HAP-1 (cell line): ENCODE measurements around the gene RBM19.

Experiments used
- DNase-seq, 2 experiments: peaks; one replicate each; pipeline ENCODE4 v3.0.0-alpha.2; 2016 to 2020; ENCODE audit warnings: low spot score in 2 of 2
- H3K27me3 ChIP-seq: fragments of 250-450 bp; sonication (Bioruptor Pico); 2 replicates; pipeline ENCODE4 v1.5.1; 2020; ENCODE audit warnings: low read depth, mild to moderate bottlenecking, moderate library complexity
- H3K36me3 ChIP-seq: fragments of 250-450 bp; sonication (Bioruptor Pico); replicated peaks from 2 replicates; pipeline ENCODE4 v1.5.1; 2020; ENCODE audit warnings: mild to moderate bottlenecking
- H3K4me1 ChIP-seq: fragments of 250-450 bp; sonication (Bioruptor Pico); 2 replicates; pipeline ENCODE4 v1.5.1; 2020; ENCODE audit warnings: mild to moderate bottlenecking
- H3K4me3 ChIP-seq: fragments of 250-450 bp; sonication (Bioruptor Pico); 2 replicates; pipeline ENCODE4 v1.5.1; 2020; ENCODE audit warnings: mild to moderate bottlenecking, moderate library complexity
- H3K9me3 ChIP-seq: fragments of 250-450 bp; sonication (Bioruptor Pico); 2 replicates; pipeline ENCODE4 v1.5.1; 2020; ENCODE audit warnings: mild to moderate bottlenecking, moderate library complexity
- in situ Hi-C: fragments of 300-500 bp; cut with MboI; formaldehyde crosslinking; loops from 3 replicates; pipeline ENCODE4 v1.14.3; 2020; ENCODE audit warnings: low sequenced_read_pairs, inconsistent platforms, mixed read lengths

The RBM19 gene

DNA sequence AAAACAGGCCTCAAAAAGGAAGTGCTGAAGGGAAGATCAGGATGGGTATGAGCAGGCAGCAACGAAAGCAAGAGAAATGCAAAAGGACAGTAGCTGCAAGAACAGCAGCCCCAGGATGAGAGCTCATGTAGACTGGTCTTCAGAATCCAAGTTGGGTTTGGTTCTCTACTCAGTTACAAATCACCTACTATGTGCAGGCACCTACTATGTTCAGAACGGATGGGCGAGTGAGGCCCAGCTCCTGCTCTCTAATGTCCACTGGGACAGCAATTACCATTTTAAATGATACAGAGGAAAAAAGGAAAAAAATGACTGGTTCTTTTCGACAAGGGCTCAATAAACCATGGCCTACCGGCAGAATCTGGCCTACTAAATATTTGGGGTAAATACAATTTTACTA is 88.5 kb downstream of the RBM19 start:
- in situ Hi-C loops = no loop called here
- H3K9me3 ChIP-seq = no peaks in the 10 kb centered on the region
- H3K27me3 ChIP-seq = no peaks in the 10 kb centered on the region
- no peak for DNase-seq
- no peak overlapping the region for H3K4me3 ChIP-seq
- H3K4me1 ChIP-seq = no peaks in the 10 kb centered on the region
- H3K36me3 ChIP-seq = no peaks in the 10 kb centered on the region

DNA sequence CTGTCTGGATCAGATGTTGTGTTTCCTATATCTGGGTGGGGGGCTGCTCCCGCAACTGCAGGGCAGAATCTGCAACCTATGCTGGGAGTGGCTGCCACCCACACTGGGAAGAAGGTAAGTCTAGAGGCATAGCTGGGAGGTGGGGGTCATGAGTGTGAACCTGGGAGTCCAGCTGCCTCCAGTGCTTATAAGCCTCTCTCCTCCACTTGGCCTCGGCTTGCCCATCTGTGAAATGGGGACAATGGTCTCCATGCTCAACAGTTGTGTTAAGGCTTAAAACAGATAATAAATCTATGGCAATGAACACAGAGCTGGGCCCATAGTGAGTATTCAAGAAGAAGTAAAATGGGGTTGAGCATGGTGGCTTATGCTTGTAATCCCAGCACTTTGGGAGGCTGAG is 90.0 kb downstream of the RBM19 start:
- no peaks in the 10 kb centered on the region for H3K4me1 ChIP-seq
- DNase-seq = no peak
- in situ Hi-C loops = no loop called here
- H3K27me3 ChIP-seq = no peaks in the 10 kb centered on the region
- H3K9me3 ChIP-seq = no peaks in the 10 kb centered on the region
- no peaks in the 10 kb centered on the region for H3K36me3 ChIP-seq
- H3K4me3 ChIP-seq = no peak overlapping the region

DNA sequence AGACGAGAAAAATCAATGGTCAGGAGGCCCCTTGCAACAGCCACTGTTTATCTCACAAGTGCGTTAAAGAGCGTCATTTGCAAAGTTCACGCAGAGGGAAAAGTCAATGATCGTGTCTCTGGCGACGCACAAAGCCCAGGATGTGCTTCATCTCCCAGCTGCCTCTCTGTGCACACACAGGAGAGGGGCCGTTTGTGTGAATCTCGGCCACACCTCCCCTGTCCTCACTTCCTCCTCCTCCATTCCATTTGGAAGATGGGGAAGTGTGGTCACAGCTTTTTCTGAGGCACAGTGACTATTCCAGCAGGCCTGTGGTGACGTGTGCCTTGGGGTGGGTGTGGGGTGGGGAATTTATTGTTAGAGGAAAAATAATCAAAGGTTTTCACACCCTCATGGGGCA is 90.4 kb downstream of the RBM19 start:
- Histone ChIP-seq H3K4me1 (no peaks in the 10 kb centered on the region), H3K4me3 (no peak overlapping the region), H3K36me3 (no peaks in the 10 kb centered on the region), H3K9me3 (no peaks in the 10 kb centered on the region), H3K27me3 (no peaks in the 10 kb centered on the region)
- in situ Hi-C loops = no loop called here
- no peak for DNase-seq

DNA sequence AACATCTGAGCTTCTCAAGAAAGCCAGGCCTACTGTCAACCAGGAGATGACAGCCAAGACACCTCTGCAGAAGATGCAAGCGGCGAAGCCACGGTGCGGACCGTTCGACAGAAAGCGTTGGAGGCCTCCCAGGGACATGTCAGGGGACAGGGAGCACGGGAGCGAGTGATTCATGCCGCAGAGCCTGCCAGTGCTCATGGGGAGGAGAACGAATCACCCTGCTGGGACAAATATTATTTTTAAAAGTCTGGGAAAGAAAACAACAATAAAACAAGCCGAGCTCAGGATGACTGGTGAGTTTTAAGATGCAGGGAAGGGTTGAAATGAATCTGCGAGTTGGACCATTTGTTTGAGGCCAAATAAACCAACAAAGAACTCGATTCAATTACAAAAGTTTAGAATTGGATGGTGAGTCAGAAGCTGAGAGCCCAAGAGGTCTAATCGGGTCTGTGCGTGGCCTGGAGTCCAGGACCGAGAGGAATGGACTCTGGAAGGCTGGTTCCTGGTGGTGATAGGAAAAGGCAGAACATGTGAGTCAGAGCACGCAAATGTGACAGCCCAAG is 91.0 kb downstream of the RBM19 start:
- H3K27me3 ChIP-seq = no peaks in the 10 kb centered on the region
- H3K4me1 ChIP-seq = no peaks in the 10 kb centered on the region
- H3K4me3 ChIP-seq = no peak overlapping the region
- no peaks in the 10 kb centered on the region for H3K36me3 ChIP-seq
- no peaks in the 10 kb centered on the region for H3K9me3 ChIP-seq
- in situ Hi-C loops = no loop called here
- no peak for DNase-seq

DNA sequence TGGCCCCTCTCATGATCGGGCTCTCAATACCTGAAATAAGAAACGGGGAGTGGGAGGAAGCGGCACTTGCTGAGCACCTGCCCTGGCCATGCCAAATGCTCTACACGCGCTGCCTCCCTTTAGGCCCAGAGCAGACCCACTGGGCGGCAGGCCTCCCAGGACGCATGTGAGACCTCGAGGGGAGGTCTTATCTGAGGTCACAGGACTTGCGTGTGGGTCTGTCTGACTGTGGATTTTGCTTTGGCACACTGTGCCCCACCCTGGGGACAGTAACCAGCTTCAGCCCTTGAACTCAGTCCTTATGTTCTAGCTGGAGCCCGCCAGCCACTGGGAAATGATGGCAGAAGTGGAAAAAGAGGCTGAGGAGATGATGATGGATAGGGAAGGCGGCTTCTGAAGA is 91.8 kb downstream of the RBM19 start:
- in situ Hi-C loops = no loop called here
- no peaks in the 10 kb centered on the region for H3K27me3 ChIP-seq
- H3K4me3 ChIP-seq = no peak overlapping the region
- no peaks in the 10 kb centered on the region for H3K36me3 ChIP-seq
- H3K4me1 ChIP-seq = no peaks in the 10 kb centered on the region
- H3K9me3 ChIP-seq = no peaks in the 10 kb centered on the region
- DNase-seq = no peak

DNA sequence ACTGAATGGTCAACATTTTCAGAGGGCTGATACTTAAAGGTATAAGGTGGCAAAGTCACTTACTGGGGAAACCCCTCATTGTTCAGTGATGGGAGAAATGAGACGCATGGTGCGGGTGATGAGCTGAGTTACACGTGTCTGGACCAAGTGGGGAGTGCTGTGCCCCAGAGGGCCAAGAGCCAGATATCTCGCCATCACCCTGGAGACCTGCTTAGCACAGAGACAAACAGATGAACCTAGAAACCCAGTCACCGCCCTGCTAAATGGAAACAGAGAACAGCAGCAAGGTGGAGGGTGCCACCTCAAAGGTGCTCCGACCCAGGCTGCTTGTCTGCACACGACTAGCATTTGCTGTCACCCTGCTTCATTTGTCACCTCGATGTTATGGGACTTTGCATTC is 92.4 kb downstream of the RBM19 start:
- Histone ChIP-seq H3K27me3 (no peaks in the 10 kb centered on the region), H3K36me3 (no peaks in the 10 kb centered on the region), H3K4me3 (no peak overlapping the region), H3K9me3 (no peaks in the 10 kb centered on the region), H3K4me1 (no peaks in the 10 kb centered on the region)
- DNase-seq = no peak
- in situ Hi-C loops = no loop called here

DNA sequence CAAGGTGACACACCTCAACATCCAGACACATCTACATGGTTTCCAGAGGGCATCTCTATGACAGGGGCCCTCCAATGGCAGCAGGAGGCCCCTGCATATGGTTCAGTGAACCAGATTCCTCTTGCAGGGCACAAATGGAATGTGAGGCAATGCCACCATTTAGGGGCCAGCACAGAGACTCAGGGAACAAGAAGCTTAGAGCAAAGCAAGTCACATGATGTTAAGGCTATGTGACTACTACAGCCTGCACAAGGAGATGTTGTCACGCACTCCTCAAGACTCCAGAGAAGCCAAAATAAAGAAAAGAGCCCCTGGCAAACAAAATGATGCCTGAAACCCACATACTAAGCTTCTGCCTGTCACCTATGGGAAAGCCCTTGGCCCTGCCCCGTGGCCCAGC is 95.2 kb downstream of the RBM19 start:
- H3K36me3 ChIP-seq = no peaks in the 10 kb centered on the region
- H3K9me3 ChIP-seq = no peaks in the 10 kb centered on the region
- no peak for DNase-seq
- no peaks in the 10 kb centered on the region for H3K27me3 ChIP-seq
- no peak overlapping the region for H3K4me3 ChIP-seq
- in situ Hi-C loops = no loop called here
- H3K4me1 ChIP-seq = no peaks in the 10 kb centered on the region

DNA sequence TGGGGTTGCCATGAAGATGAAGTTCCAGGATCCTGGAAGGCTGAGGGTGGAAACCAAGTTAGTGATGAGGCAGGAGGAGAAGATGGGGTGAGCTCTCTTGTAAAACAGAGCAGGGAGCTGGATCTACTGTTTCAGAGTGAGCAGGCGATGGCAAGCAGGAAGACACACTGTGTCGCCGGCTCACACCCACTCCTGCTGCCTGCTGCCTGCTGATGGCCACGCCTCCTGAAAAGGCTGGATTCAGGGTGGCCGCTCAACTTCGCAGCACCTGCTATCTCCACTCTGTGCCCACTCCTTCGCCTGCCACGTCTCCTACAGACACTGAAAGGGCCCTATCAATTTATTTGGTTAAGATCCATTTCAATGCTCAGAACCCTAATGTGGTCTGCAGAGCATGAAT is 96.1 kb downstream of the RBM19 start:
- no peak for DNase-seq
- Histone ChIP-seq H3K27me3 (no peaks in the 10 kb centered on the region), H3K4me3 (no peak overlapping the region), H3K9me3 (no peaks in the 10 kb centered on the region), H3K36me3 (no peaks in the 10 kb centered on the region), H3K4me1 (no peaks in the 10 kb centered on the region)
- in situ Hi-C loops = no loop called here

DNA sequence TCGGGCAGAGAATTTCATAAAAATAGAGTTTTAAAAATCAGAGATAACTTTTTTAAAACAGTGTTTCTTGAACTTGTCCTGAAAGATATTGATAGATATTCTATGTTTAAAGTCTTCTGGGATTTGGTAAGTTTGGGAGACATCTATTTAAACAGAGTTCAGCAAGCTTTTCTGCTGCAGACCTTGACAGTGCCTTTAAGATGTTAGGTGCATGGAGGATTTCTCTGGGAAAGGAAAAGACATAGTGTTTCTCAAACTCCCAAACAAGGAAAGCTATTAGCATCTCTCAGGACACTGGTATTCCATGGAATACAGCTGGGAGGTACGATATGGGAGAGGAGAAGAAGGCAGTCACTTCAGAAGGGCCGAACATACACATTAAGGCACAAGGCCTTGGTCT is 97.8 kb downstream of the RBM19 start:
- Histone ChIP-seq H3K27me3 (no peaks in the 10 kb centered on the region), H3K36me3 (no peaks in the 10 kb centered on the region), H3K9me3 (no peaks in the 10 kb centered on the region), H3K4me3 (no peak overlapping the region), H3K4me1 (no peaks in the 10 kb centered on the region)
- in situ Hi-C loops = no loop called here
- DNase-seq = no peak

DNA sequence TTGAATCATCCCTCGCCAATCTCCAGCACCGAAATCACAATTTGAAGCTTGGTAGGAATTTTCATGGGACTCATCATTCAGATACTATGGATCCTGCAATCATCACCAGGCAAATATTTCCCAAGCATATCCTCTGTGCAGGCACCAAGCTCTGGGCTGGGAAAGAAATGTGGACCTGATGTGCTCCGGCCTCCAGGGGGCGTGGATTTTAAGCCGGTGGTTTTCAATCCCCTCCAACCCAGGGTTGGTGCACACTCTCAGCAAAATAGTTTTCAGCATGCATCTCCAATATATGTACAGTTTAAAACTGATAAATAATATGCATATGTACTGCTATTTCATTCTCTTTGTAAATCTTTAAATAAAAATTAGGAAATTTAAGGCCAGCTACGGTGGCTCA is 98.9 kb downstream of the RBM19 start:
- Histone ChIP-seq H3K9me3 (no peaks in the 10 kb centered on the region), H3K4me3 (no peak overlapping the region), H3K36me3 (no peaks in the 10 kb centered on the region), H3K4me1 (no peaks in the 10 kb centered on the region), H3K27me3 (no peaks in the 10 kb centered on the region)
- in situ Hi-C loops = no loop called here
- DNase-seq = peak; percentile 29 to 64

DNA sequence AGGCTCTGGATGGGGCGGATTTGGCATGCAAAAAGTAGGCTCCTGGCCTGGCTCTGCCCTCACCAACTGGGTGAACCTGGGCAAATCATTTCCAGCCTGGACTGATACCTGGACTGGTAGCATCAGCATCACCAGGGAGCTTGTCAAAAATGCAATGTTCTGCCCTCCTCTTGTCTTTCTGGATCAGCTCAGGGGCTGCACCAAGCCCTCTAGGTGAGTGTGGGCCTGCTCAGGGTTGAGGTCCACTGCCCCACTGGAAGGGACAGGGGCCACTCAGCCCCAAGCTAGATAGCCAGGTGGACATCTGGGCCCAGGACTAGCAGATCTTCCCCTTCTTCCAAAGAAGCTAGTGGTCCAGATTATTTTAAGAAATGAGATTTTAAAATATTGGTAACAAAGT is 99.6 kb downstream of the RBM19 start:
- H3K4me1 ChIP-seq = no peaks in the 10 kb centered on the region
- H3K9me3 ChIP-seq = no peaks in the 10 kb centered on the region
- no peak for DNase-seq
- no peaks in the 10 kb centered on the region for H3K27me3 ChIP-seq
- H3K4me3 ChIP-seq = no peak overlapping the region
- in situ Hi-C loops = no loop called here
- H3K36me3 ChIP-seq = no peaks in the 10 kb centered on the region

DNA sequence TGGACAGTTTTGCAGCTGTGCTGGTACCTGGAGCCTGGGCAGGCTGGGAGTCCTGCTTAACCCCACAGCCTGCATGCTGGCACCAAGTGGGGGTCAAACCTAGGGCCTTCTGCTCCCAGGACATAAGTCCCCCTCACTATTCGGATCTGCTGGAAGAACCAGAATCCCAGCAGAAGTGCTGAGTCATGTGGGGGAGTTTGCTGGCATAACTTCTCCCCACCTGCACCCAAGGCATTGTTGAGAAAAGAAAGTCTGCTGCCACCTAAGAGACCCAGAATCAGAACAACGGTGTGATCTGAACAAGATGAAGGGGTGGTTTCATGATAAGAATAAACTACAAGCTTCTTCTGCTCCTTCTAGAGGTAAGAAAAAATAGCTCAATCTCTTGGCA is 102.7 kb downstream of the RBM19 start:
- H3K9me3 ChIP-seq = no peaks in the 10 kb centered on the region
- H3K27me3 ChIP-seq = no peaks in the 10 kb centered on the region
- H3K36me3 ChIP-seq = no peaks in the 10 kb centered on the region
- in situ Hi-C loops = no loop called here
- no peaks in the 10 kb centered on the region for H3K4me1 ChIP-seq
- DNase-seq = no peak
- no peak overlapping the region for H3K4me3 ChIP-seq

DNA sequence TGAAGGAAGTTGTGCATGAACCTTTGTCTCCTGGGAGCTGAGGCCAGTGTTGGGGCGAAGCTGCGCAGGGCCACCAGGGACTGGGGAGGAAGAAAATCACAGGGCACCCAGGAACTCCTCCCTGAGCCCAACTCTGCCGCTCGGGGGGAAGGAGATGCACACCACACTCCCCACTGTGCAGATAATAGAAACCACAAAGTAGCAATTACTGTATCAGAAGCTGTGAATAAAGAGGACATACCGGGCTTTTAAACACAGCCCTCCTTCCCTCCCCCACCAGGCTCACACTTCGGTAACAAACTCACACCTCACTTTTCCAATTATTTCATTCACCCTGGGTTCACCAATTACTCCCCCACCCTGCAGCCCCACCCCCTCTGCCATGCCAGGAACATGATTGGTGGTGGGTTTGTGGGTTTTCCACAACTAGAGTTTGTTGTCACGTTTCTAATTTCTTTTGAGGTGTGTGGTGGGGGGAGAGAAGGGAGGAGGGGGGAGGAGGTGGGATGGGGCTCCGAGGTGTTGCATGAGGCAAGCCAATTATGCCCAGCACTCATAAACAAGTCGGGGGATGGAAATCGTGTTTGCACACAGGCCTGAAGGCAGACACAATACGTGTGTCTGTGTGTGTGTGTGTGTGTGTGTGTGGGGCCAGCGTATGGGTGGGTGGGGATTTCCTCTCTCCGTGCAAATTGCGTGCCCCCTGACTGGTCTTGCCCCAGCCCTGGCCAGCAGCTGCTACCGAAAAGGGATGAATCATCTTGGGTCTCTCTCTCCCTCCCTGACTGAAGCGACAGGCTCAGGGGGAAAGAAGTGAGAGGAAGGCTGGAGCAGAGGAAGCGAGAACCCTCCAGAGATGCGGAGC is 103.3 kb downstream of the RBM19 start:
- no peaks in the 10 kb centered on the region for H3K9me3 ChIP-seq
- no peak overlapping the region for H3K4me3 ChIP-seq
- no peaks in the 10 kb centered on the region for H3K27me3 ChIP-seq
- in situ Hi-C loops = no loop called here
- no peaks in the 10 kb centered on the region for H3K4me1 ChIP-seq
- peak in 1 of 2 experiments; percentile 19 for DNase-seq
- H3K36me3 ChIP-seq = no peaks in the 10 kb centered on the region

DNA sequence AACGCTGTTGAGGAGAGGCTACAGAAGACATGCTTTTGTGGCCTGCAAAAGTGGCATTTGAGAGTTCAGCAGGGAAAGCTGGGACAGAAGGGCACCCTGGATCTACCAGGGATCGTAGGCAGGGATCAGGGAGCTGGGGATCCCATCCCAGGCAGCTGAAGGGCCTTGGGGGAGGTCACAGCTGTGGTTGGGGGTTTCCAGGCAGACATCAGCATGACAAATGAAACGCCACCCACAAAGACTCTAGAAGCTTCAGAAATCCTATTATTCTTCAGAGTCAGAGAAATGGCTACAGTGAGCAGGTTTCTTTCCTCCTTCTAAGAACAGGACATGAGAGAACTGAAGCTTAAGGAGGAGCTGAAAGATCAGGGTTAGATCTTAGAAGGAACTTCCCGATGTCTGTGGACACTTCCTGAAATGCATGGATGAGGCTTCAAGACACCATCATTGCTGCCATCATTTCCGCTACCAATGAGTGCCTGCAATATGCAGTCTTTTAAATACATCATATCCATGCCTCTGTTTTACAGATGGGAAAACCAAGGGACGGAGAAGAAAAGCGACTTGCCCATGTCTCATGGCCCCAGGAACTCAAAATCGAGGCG is 104.3 kb downstream of the RBM19 start:
- in situ Hi-C loops = no loop called here

More for the DNA sequence above, 104.3 kb downstream of the RBM19 start:
- no peaks in the 10 kb centered on the region for H3K27me3 ChIP-seq
- no peak overlapping the region for H3K4me3 ChIP-seq
- H3K9me3 ChIP-seq = no peaks in the 10 kb centered on the region
- no peaks in the 10 kb centered on the region for H3K36me3 ChIP-seq
- no peaks in the 10 kb centered on the region for H3K4me1 ChIP-seq
- DNase-seq = no peak
